Activated effector memory CD4-positive, alpha-beta T cell treated with Interleukin-2 at 50 U/mL for 16 hours (primary cell): ENCODE measurements around the gene PKD1L1.

Experiments used
- DNase-seq: peaks from one replicate; pipeline ENCODE4 v3.0.0-alpha.2; 2020

PKD1L1 gene

GRCh38 chr7:47902013-47902412, 46.3 kb downstream of the PKD1L1 start:
- DNase-seq = no peak

DNA sequence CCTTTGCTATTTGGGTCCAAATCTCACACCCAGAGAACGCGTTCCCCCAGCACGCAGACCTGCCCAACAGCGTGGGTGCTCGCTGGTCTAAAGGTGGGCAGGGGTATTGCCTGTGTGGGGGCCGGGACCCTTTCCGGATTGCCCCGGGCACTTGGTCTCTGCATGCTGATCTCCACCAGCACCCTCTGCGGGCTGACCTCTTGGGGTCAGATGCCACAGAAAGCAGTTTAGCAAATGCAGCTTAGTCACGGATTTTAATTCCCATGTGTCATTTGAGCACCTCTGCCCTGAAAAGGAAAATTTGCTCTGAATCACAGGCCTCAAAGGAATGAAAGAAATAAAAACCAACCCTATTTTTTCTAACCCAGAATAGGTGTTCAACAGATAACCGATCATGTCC, 46.7 kb downstream of the PKD1L1 start:
- no peak for DNase-seq

GRCh38 chr7:47897831-47898230, 50.4 kb downstream of the PKD1L1 start:
- DNase-seq = no peak

DNA sequence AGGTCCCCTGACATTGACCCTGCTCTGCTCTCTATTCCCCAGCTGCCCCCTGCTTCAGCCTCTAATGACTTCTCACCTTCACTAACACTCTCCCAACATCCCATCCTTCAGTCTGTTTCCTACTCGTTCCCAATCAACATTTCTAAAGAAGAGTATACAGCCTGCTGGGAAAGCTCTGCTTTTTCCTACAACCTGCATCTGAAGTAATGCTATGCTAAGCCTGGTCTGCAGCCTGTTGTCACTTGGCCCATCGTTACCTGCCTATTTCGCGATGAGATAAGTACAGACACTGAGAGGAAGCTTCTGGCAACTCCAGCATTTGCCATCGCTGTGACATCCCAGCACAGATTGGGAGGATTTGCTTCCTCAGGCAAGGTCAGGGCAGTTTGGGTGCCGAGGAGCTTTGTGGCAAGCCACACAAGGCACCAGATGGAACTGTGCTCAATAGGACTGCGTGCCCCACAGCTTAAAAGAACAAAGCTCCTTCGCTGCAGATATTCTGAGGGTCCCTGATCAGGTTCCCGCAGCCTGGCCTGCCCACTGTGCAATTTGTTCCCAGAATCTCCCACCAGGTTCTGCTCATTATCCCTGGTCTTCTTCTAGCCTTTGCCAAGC, 51.4 kb downstream of the PKD1L1 start:
- DNase-seq = no peak

DNA sequence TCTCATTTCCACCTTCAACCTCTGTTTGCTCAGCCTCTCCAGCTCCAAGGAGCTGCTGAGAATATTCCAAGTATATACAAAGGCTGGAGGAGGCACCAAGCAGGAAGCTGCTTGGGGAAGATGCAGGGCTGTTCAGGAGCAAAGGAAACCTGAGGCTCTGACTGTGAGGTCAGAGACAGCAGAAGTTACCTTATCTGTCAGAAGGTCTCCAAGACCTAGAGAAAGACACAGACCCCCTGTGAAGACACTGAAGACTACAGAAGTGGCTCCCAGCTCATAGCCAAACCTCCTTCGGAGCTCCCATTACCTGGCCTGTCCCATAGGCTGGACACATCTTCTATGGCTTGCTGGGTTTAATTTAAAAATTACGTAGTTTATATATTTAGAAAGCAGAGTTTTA, 53.2 kb downstream of the PKD1L1 start:
- DNase-seq = no peak

DNA sequence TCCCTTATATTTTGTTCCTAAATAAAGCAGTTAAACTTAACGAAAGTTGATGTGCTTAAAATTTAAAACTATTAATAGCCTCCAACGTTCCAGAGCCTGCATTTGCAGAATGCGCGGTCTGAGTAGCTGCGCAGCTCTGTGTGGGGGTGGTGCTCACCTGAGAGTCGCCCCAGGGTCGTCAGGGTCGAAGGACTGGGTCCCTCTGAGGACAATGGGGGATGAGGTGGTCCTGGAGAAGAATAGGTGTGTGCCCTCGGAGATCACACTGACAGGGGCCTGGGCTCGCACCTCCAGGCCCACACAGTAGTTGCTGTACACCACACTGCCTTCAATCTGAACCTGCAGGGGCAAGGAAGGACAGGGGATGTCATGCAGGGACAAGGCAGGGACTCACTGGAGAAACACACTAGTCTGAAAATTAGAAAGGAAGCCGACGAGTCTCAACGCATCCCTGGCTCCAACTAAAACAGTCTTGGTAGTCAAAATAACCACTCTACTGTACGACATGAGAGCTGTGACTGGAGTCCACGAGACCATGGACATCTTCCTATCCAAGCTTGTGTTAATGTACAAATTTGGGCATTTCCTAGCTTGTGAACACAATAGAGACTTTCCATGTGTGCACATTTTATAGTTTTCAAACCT, 54.4 kb downstream of the PKD1L1 start:
- no peak for DNase-seq

- no peak for DNase-seq
Measured at GRCh38 chr7:47893238-47893637, 55.0 kb downstream of the PKD1L1 start.

DNA sequence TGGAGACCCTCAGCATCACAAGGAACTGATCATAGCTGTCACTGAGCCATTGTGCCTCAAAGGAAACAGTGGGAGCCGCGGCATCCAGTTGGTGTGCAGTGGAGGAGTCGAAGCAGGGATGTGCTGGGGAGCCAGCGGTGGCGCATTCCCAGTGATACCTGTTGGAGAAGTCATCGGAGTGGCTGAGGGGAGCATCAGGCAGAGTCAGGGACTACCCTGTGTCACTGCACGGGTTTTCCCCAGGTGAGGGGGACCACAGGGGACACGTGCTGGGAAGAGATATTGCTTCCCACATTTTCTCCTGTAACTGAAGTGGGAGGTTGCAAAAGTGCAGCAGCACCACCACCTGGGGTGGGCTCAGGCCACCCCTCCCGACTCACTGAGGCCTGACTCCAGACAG, 57.7 kb downstream of the PKD1L1 start:
- DNase-seq = no peak

- no peak for DNase-seq
Measured at GRCh38 chr7:47890125-47890524, 58.1 kb downstream of the PKD1L1 start.

GRCh38 chr7:47889723-47890122, 58.5 kb downstream of the PKD1L1 start:
- DNase-seq = no peak

DNA sequence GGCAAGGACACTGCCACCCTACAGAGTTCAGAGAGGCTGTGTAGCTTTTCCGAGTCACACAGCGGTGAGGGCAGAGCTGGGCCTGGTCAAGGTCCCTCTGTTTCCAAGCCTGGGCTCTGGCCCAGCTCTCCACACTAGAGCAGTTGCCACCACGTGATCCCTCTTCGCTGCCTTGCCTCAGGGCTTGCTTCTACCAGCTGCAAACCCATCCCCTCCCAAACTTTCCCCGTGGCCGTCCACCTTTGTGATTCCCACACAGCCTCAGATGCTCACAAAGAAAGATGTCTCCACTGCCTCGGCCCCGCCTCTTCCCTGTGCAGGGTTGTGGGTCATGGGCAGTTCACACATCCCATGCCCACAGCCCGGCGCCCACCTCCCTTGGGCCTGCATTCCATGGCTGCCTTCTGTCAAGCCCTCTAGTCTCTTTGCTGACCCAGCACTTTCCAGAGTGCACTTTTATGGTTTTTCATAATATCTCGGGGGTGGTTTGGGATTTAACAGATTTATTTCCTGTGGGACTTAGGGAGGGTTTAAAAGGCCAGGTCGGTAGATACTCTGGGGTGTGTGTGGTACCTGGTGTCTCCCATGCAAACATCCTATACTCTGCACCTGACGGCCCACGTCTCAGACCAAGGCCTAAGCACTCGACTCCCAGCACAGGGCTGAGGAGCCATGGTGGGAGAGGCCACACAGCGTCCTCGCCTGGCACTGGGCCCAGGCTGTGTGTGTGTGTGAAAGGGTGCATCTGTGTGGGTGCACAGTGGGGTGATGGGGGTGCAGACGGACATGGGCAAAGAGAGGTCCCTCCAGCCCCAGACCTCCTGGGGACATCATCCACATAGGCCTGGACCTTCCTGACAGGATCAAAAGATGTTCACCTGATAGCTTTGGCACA, 59.6 kb downstream of the PKD1L1 start:
- no peak for DNase-seq

GRCh38 chr7:47887016-47887640, 61.1 kb downstream of the PKD1L1 start:
- DNase-seq = no peak

DNA sequence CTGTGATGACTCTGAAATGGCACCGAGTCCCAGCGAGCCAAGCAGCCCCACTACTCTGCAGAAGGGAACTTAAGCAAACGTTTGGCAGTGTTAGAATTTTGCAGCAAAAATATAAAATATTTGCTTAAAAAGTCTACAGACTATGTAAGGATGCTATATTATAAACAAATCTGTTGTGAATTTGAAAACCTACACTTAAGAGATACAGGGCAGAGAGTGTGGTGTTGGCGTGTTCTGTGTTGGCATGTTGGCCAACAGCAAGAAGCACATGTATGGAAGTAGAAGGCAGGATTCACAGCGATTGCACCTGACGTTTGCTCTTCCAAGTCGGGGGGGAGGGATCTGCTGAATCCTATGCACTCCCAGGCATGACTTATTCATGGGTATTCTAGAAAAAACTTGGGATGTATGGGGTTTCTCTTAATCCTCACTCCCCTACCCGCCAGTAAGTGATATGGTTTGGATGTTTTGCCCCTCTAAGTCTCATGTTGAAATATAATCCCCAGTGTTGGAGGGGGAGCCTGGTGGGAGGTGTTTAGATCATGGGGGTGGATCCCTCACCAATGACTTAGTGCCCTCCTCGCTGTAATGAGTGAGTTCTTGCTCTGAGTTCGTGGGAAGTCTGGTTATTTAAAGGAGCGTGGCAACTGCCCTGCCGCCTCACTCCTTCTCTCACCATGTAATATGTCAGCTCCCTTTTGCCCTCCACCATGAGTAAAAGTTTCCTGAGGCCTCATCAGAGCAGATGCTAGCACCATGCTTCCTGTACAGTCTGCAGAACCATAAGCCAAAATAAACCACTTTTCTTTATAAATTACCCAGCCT, 62.1 kb downstream of the PKD1L1 start:
- DNase-seq = no peak

DNA sequence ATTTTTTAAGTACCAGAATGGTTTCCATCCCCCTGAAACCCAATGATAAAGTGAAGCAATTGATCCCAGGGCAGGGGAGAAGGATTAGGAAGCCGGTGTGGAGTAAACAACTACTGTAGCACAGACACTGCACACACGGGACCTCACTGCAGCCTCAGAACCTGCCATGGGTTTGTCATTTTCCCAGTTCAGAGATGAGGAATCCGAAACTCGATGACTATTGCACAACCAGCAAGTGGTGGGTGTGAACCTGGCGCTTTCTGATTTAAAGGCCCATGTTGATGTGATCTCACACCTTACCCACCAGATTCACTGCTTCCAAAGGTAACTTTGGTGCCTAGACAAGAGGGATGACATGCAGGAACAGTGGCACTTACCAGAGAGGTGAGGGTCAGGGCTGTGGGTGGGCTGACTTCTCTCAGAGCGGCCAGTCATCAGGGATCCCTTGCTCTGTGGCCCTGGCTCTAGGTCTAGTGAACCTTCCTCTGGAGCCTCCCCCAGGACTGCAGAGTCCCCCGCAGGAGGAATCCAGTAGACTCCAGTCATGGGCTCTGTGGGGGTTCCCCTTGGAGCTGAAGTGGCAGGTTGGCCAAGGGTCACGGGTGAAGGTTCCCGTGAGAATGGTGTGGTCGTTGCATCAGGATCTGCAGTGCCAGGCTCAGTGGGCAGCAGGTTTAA, 62.8 kb downstream of the PKD1L1 start:
- DNase-seq = no peak

GRCh38 chr7:47884675-47885074, 63.6 kb downstream of the PKD1L1 start:
- DNase-seq = no peak

DNA sequence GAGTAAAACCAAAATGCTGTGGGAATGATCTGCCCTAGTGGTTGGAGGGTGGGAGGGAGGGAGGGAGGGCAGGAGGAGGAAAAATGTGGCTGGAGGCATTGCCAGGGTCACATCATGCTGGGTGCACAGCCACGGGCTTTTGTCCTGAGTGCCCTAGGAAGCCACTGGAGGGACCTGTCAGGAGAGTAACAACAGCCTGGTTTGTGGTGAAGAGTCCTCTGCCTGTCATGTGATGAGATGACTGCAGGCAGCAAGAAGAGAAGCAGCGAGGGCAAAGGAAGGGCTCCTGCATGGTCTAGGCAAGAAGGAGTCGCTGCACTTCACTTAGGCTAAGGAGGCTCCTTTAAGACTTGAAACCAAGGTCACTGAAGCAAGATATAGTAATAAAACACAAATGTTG, 65.6 kb downstream of the PKD1L1 start:
- DNase-seq = no peak

DNA sequence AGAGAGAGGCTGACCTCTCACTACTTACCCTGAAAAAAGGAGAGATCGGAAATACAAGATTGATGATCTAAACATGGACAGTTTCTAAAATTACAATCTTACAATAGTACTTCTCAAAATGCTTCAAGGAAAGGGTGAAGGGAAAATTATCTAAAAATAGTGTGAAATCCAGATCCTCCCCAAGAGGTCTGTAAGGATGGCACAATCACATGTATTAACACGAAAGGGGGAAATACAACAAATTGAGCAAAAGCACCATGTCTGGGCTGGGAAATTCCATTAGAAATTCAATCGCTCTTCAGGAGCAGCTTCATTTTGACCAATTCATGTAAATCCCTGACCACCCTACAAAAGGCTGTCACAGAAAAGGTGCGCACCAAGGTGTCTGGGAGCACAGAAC, 67.0 kb downstream of the PKD1L1 start:
- DNase-seq = no peak

DNA sequence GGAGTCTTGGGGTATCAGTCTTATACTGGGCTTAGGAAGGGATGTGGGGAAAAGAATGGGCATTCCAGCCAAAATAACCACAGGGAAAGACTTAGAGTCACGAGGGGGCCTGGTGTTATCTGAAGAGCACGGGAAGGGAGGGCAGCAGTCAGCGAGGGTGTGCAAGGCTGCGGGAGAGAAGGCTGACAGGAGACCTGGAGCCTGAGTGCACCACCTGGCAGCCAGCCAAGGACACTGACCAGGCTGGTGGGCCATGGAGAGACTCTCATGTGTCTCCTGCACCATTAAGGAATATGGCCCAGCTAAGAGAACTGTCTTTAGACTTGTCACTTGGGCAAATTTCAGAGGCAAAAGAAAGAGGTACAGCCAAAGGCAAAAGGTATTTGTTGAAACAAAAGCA, 69.6 kb downstream of the PKD1L1 start:
- no peak for DNase-seq

DNA sequence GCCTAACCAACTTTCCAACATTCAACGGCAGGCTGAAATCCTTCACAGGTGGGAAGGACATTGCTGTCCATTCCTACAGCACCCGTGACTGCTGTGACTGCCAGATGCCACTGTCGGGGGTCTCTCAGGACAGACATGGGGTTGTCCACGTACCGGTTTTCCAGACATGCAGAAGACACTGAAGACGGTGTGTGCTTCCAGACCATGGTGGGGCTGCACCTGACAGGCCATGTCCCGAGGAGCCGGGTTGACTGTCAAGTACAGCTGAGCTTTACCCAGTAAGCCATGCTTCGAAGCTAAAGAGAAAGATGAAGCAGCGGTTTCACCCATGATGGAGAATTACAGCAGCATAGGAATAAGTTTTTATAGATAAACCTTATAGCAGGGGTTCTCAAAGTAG, 70.9 kb downstream of the PKD1L1 start:
- no peak for DNase-seq

DNA sequence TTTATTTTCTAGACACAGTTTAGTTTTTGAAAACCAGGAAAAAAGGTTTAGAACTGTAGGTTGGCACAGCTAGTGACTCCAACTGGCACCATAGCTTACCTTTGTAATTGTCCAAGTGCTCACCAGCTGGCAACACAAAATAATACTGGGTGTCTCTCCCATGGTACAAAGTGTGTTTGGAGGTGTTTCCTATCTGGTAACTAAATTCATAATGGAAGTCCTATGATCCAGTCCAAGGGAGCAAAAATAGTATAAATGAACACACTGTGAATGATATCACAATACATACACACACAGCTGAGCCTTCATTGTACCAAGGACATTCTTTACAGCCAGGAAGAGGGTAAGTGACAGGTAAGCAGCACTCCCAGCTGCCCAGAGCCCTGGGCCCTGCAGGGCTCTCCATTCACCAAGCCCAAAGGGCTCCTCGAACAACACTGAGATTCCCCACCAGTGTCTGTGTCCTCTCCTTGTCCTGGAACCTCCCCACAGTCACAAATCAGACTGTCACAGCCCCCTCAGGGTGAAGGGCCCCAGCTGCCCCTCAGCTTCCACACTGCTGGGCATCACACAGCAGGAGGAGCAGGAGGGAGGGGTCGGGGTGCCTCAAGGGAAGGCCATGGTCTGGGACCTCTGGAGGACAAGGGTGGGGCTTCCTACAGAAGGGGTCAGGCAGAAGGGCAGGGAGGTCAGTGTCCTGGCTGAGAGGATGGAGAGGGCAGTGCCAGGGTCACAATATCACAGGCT, 72.1 kb downstream of the PKD1L1 start:
- DNase-seq = no peak

DNA sequence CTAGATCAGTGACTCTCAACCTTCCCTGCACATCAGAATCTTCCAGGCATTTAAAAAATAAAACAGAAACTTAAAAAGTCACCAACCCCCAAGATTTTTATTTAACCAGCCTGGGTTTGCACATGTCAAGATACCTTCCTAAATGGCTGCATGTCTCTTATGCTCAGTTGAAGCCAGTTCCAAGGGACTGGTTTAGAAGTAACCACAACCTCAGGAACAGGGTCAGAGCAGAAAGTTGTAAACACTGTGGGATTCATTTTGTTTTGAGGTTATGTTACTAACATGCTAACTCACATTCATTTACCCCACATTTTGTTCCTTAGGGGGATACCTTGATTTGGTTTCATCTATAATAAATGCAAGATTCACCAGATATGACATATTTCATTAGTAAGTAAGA, 72.9 kb downstream of the PKD1L1 start:
- no peak for DNase-seq
